RWPE2 (cell line): ENCODE measurements around the gene LYST.

Experiments used
- ATAC-seq: fragments of 200-7000 bp; cut with Tn5 transposase; 3 replicates; pipeline ENCODE4 v1.9.1; 2021; ENCODE audit warnings: low read depth
- DNase-seq: peaks from one replicate; pipeline ENCODE4 v3.0.0-alpha.2; 2020; ENCODE audit warnings: low spot score
- H3K27ac ChIP-seq: fragments of 450-650 bp; 2 replicates; pipeline ENCODE4 v1.5.1; 2017; ENCODE audit warnings: mild to moderate bottlenecking; ENCODE audit not compliant: poor library complexity, severe bottlenecking
- H3K27me3 ChIP-seq: fragments of 250-450 bp; sonication (Bioruptor Pico); 2 replicates; pipeline ENCODE4 v1.5.1; 2021; ENCODE audit warnings: mild to moderate bottlenecking, moderate library complexity; ENCODE audit not compliant: insufficient read depth, poor library complexity, severe bottlenecking
- H3K36me3 ChIP-seq: fragments of 250-450 bp; sonication (Bioruptor Pico); 2 replicates; pipeline ENCODE4 v1.5.1; 2020; ENCODE audit warnings: low read depth, mild to moderate bottlenecking, moderate library complexity
- H3K4me1 ChIP-seq: fragments of 250-450 bp; sonication (Bioruptor Pico); 2 replicates; pipeline ENCODE4 v1.5.1; 2021; ENCODE audit warnings: mild to moderate bottlenecking, moderate library complexity; ENCODE audit not compliant: insufficient read depth, poor library complexity, severe bottlenecking
- H3K4me3 ChIP-seq: fragments of 250-450 bp; sonication (Bioruptor Pico); 2 replicates; pipeline ENCODE4 v1.5.1; 2021; ENCODE audit warnings: mild to moderate bottlenecking, moderate library complexity; ENCODE audit not compliant: severe bottlenecking
- H3K9me3 ChIP-seq: fragments of 250-450 bp; sonication (Bioruptor Pico); 2 replicates; pipeline ENCODE4 v1.5.1; 2021; ENCODE audit warnings: mild to moderate bottlenecking, moderate library complexity; ENCODE audit not compliant: severe bottlenecking
- TF ChIP-seq, protein P1 (sequence below): fragments of 450-650 bp; IDR thresholded peaks from one replicate; pipeline ENCODE4 v1.5.1; 2017; ENCODE audit warnings: mild to moderate bottlenecking, moderate library complexity; ENCODE audit not compliant: poor library complexity, severe bottlenecking

The LYST gene

DNA sequence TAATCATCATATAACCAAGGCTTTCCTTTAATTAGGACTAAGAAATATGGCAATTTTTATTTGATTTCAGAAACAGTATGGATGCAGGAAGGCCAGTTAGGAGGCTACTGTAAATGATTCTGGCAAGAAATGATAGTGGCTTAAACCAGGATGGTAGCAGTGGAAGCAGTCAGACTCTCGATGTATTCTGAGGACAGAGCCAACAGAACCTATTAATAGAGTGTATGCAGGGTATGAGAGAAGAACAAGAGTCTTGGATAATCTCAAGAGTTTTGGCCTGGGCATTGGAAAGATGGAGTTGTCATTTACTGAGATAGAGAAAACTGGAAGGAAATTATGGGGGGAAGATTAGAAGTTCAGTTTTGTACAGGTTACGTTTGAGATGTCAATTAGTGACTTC lies 143.8 kb downstream of the LYST start:
- H3K36me3 ChIP-seq: peaks cover 7% of the 10 kb centered on the region; the same call in 1 of the 2 replicates
- no peak overlapping the region for H3K4me3 ChIP-seq
- H3K9me3 ChIP-seq: no peaks in the 10 kb centered on the region
- TF ChIP-seq, protein P1, sequence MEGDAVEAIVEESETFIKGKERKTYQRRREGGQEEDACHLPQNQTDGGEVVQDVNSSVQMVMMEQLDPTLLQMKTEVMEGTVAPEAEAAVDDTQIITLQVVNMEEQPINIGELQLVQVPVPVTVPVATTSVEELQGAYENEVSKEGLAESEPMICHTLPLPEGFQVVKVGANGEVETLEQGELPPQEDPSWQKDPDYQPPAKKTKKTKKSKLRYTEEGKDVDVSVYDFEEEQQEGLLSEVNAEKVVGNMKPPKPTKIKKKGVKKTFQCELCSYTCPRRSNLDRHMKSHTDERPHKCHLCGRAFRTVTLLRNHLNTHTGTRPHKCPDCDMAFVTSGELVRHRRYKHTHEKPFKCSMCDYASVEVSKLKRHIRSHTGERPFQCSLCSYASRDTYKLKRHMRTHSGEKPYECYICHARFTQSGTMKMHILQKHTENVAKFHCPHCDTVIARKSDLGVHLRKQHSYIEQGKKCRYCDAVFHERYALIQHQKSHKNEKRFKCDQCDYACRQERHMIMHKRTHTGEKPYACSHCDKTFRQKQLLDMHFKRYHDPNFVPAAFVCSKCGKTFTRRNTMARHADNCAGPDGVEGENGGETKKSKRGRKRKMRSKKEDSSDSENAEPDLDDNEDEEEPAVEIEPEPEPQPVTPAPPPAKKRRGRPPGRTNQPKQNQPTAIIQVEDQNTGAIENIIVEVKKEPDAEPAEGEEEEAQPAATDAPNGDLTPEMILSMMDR: no peak
- DNase-seq (no peak), ATAC-seq (no peak)
- H3K27me3 ChIP-seq: no peaks in the 10 kb centered on the region
- no peak overlapping the region for H3K27ac ChIP-seq
- H3K4me1 ChIP-seq: peaks cover 10% of the 10 kb centered on the region

DNA sequence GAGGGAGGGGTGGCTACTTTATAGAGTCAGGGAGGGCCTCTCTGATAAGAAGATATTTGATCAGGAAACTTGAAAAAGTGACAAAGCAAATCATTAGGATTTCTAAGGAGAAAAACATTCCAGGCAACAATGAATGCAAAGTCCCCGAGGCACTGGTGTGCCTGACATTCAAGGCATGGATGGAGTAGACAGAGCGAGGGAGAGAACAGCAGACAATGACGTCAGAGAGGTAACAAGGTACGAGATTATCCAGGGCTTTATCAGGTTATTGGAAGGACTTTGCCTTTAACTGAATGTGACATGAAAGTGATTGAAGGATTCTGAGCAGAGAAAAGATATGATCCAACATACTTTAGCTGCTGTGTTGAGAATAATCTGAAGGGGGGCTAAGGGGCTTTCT lies 144.7 kb downstream of the LYST start:
- no peaks in the 10 kb centered on the region for H3K9me3 ChIP-seq
- no peak overlapping the region for H3K27ac ChIP-seq
- TF ChIP-seq, protein P1: no peak
- no peak for DNase-seq
- no peak overlapping the region for H3K4me3 ChIP-seq
- no peak for ATAC-seq
- H3K27me3 ChIP-seq: no peaks in the 10 kb centered on the region
- H3K36me3 ChIP-seq: 0 out of 2 replicates have a peak, but pooled peaks cover 2% of the 10 kb centered on the region
- peaks cover 10% of the 10 kb centered on the region for H3K4me1 ChIP-seq

DNA sequence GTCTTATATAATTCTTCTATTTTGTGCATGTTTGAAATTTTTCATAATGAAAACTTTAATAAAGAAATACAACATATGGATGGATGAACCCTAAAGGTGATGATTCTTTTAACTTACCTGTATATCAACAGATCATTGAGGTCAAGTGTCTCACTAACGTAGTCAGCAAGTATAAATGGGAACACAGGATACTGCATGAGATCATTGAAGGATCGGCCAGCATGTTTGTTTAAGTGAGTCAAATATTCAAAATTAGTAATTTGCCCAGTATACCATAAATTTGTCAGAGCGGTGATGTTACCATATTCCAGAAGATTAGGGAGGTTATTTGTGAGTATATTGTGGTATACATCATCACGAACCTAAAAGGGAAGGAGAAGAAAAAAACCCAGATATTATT lies 146.2 kb downstream of the LYST start:
- peaks cover 10% of the 10 kb centered on the region for H3K4me1 ChIP-seq
- H3K27me3 ChIP-seq: no peaks in the 10 kb centered on the region
- TF ChIP-seq, protein P1: no peak
- DNase-seq (no peak), ATAC-seq (peak; percentile 89)
- peak overlapping the region; percentile 13 for H3K27ac ChIP-seq
- H3K4me3 ChIP-seq: no peak overlapping the region
- no peaks in the 10 kb centered on the region for H3K9me3 ChIP-seq
- H3K36me3 ChIP-seq: 0 out of 2 replicates have a peak, but pooled peaks cover 2% of the 10 kb centered on the region

DNA sequence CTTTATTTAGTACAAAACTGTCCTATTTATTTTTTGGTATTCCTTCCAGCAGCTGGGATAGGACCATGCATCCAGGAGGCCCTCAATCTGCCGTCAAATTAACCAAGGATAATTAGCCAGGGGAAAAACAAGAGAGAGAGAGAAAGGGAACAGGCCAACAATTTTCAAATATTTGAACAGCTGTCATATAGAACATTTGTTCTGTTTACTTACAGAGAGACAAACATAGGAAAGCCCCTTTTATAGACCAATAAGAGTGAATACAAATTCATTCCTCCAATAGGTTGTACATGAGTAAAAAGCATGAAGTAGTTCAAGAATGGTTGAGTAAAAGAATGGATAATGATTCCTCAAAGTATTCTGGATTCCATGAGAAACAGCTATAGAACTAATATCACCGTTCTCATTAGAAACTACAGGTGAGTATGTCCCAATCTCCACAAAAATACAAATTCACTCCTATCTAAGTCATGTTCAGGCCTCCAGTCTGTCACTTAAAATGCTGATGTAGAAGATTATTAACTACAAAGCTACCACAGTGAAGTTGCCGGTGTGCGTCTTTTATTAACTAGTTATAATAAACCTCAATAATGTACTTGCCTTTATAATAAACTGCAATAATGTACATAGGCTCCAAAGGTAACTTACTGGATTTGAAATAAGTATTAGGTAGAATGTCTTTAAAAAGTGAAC lies 152.4 kb downstream of the LYST start:
- Histone ChIP-seq H3K27me3 (no peaks in the 10 kb centered on the region), H3K36me3 (peaks cover 6% of the 10 kb centered on the region; the same call in 1 of the 2 replicates), H3K9me3 (no peaks in the 10 kb centered on the region), H3K4me3 (no peak overlapping the region), H3K27ac (no peak overlapping the region), H3K4me1 (peaks cover under 1% of the 10 kb centered on the region)
- DNase-seq (no peak), ATAC-seq (no peak)
- TF ChIP-seq, protein P1: no peak

DNA sequence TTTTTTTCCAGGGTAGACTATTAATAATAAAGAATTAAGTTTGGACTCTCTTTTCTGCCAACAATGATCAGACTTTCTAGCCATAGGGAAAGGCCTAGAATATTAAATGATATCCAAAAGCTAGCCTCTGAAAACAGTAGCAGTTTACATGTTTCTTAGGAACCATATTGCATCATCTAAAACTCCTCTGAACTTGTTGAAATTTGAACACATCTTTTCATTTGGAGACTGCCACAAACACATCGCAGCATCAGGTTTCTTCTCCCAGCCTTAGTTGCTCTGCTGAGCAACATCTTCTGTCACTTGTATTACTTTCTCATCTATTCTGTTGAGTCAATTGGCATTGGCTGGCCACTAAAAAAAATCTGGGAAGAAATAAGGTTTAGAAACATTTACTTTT lies 153.9 kb downstream of the LYST start:
- DNase-seq (no peak), ATAC-seq (no peak)
- no peaks in the 10 kb centered on the region for H3K27me3 ChIP-seq
- TF ChIP-seq, protein P1: no peak
- no peak overlapping the region for H3K4me3 ChIP-seq
- no peaks in the 10 kb centered on the region for H3K9me3 ChIP-seq
- H3K27ac ChIP-seq: no peak overlapping the region
- peaks cover 16% of the 10 kb centered on the region for H3K4me1 ChIP-seq
- peaks cover 6% of the 10 kb centered on the region; the same call in 1 of the 2 replicates for H3K36me3 ChIP-seq
